Sigmoid colon (tissue), 4 donors: ENCODE measurements around the gene NDEL1.

Experiments
- CTCF ChIP-seq, 4 experiments: fragments of 450-650 bp in 3 of 4; fragments of 200-600 bp in 1 of 4; IDR thresholded peaks; one replicate each; pipeline ENCODE4 v1.5.1; 2016 to 2019; ENCODE audit warnings: antibody characterized with exemption in 4 of 4, mild to moderate bottlenecking in 3 of 4, moderate library complexity in 2 of 4
- EP300 ChIP-seq, 4 donors: sonication (generic); formaldehyde crosslinking; IDR thresholded peaks; one replicate each; pipeline ENCODE4 v1.6.1; 2017; ENCODE audit warnings: antibody characterized with exemption in 4 of 4
- POLR2A ChIP-seq, 2 donors: fragments of 450-650 bp; IDR thresholded peaks; one replicate each; pipeline ENCODE4 v1.6.1; 2016; ENCODE audit warnings: antibody characterized with exemption in 2 of 2, mild to moderate bottlenecking in 2 of 2, moderate library complexity in 2 of 2
- POLR2AphosphoS5 ChIP-seq, 4 donors: sonication (generic); formaldehyde crosslinking; IDR thresholded peaks; one replicate each; pipeline ENCODE4 v1.6.1; 2017; ENCODE audit warnings: antibody characterized with exemption in 4 of 4

- no peak for TF ChIP-seq CTCF (IDR thresholded peaks at IDR 0.05)
- no peak for TF ChIP-seq EP300 (IDR thresholded peaks at IDR 0.05)
- no peak for TF ChIP-seq POLR2AphosphoS5 (IDR thresholded peaks at IDR 0.05)
- no peak for TF ChIP-seq POLR2A (IDR thresholded peaks at IDR 0.05)
Observed at GRCh38 chr17:8481703-8482102, 46.0 kb downstream of the NDEL1 start.
